Endothelial cell of umbilical vein (primary cell): ENCODE results near the gene FGF6. TPM values are rescaled to one million over a fixed set of nuclear protein-coding genes. Genes with fewer than 3 reads are reported as not detected.

Source experiments
- BruUV-seq: library from RNA; stranded (reverse); fragments of 400-500 nt; replicated peaks from 2 replicates; lab custom pipeline; 2021; lab: Mats Ljungman, UMichigan
- CTCF ChIA-PET: fragments of 300-600, 350-600 bp; sonication (Branson Sonifier 250); formaldehyde crosslinking; loops from one replicate; lab custom pipeline; 2021; ENCODE audit warnings: antibody characterized with exemption, inconsistent platforms; lab: Charles Lee
- POLR2A ChIA-PET: fragments of 300-600, 350-600 bp; sonication (Branson Sonifier 250); formaldehyde crosslinking; loops from one replicate; lab custom pipeline; 2021; ENCODE audit warnings: antibody characterized with exemption, inconsistent platforms; lab: Charles Lee
- DNase-seq: peaks from one replicate; pipeline ENCODE4 v3.0.0-alpha.2; 2011; ENCODE audit warnings: low read depth, low spot score
- FAIRE-seq: peaks from 2 replicates; lab custom pipeline; 2011; peaks lifted over from hg19 to GRCh38; lab: Jason Lieb, UNC
- H2AFZ ChIP-seq: 2 replicates; pipeline ENCODE4 v1.6.0; 2012; ENCODE audit warnings: low read depth, low read length, control low read depth, inconsistent platforms
- H3K27ac ChIP-seq: 2 replicates; pipeline ENCODE4 v1.5.1; 2011; ENCODE audit warnings: low read depth, mild to moderate bottlenecking, control low read depth, low read length, moderate library complexity; ENCODE audit not compliant: insufficient read depth
- H3K27me3 ChIP-seq, 2 experiments: 2 replicates each; pipeline versions ENCODE4 v1.6.0 to v1.6.1; 2011; ENCODE audit warnings: low read length in 2 of 2, mixed read lengths in 1 of 2; ENCODE audit not compliant: control insufficient read depth in 2 of 2, insufficient read depth in 2 of 2
- H3K36me3 ChIP-seq, 2 experiments: 2 replicates in 1 of 2; 3 replicates in 1 of 2; pipeline ENCODE4 v1.5.1; 2011; ENCODE audit warnings: low read length in 2 of 2, mild to moderate bottlenecking in 1 of 2, moderate library complexity in 1 of 2; ENCODE audit not compliant: control insufficient read depth in 2 of 2, insufficient read depth in 2 of 2; ENCODE audit errors: extremely low read depth in 1 of 2
- H3K4me1 ChIP-seq: 3 replicates; pipeline ENCODE4 v1.5.1; 2011; ENCODE audit warnings: mild to moderate bottlenecking, low read length; ENCODE audit not compliant: control insufficient read depth, insufficient read depth; ENCODE audit errors: extremely low read depth
- H3K4me2 ChIP-seq: 2 replicates; pipeline ENCODE4 v1.6.1; 2011; ENCODE audit warnings: low read length, control low read depth, mixed read lengths; ENCODE audit not compliant: insufficient read depth
- H3K4me3 ChIP-seq, 3 experiments: fragments of 200-600 bp in 1 of 3; sonication (generic), shearing (Covaris generic) in 1 of 3; replicated peaks in 1 of 3; 2 replicates each; pipeline ENCODE4 v1.5.1; 2011 to 2016; ENCODE audit warnings: control low read depth in 3 of 3, low read length in 3 of 3, mild to moderate bottlenecking in 2 of 3, inconsistent platforms in 1 of 3, low read depth in 1 of 3, moderate library complexity in 1 of 3; ENCODE audit not compliant: insufficient read depth in 1 of 3
- H3K79me2 ChIP-seq: 2 replicates; pipeline ENCODE4 v1.6.0; 2012; ENCODE audit warnings: low read length, inconsistent platforms; ENCODE audit not compliant: control insufficient read depth, insufficient read depth
- H3K9ac ChIP-seq: replicated peaks from 2 replicates; pipeline ENCODE3; 2011; ENCODE audit warnings: low read length, control low read depth; ENCODE audit not compliant: insufficient read depth; ENCODE audit errors: extremely low read depth
- H3K9me1 ChIP-seq: replicated peaks from 3 replicates; pipeline ENCODE4 v1.6.0; 2011; ENCODE audit warnings: mild to moderate bottlenecking, low read length; ENCODE audit not compliant: control insufficient read depth, insufficient read depth; ENCODE audit errors: extremely low read depth
- H3K9me3 ChIP-seq: replicated peaks from 2 replicates; pipeline ENCODE4 v1.5.1; 2012; ENCODE audit warnings: low read length, inconsistent platforms; ENCODE audit not compliant: control insufficient read depth, insufficient read depth
- H4K20me1 ChIP-seq: replicated peaks from 2 replicates; pipeline ENCODE3; 2011; ENCODE audit warnings: mild to moderate bottlenecking, low read length; ENCODE audit not compliant: control insufficient read depth, insufficient read depth; ENCODE audit errors: extremely low read depth
- EZH2 ChIP-seq: IDR thresholded peaks from 2 replicates; pipeline ENCODE4 v1.6.1; 2012; ENCODE audit warnings: borderline replicate concordance, low read depth, mild to moderate bottlenecking, moderate library complexity, low read length, inconsistent platforms; ENCODE audit not compliant: severe bottlenecking
- FOS ChIP-seq: IDR thresholded peaks from 2 replicates; pipeline ENCODE4 v1.6.1; 2011; ENCODE audit warnings: mild to moderate bottlenecking, low read length, moderate library complexity, borderline replicate concordance; ENCODE audit not compliant: insufficient read depth
- GATA2 ChIP-seq: IDR thresholded peaks from 2 replicates; pipeline ENCODE4 v1.7.0; 2011; ENCODE audit warnings: low read depth, mild to moderate bottlenecking, moderate library complexity, mixed read lengths, low read length; ENCODE audit not compliant: insufficient read length, insufficient read depth
- JUN ChIP-seq: IDR thresholded peaks from 2 replicates; pipeline ENCODE4 v1.6.1; 2011; ENCODE audit warnings: borderline replicate concordance, low read depth; ENCODE audit not compliant: insufficient read length, insufficient read depth
- MYC ChIP-seq: IDR thresholded peaks from one replicate; pipeline ENCODE4 v1.6.1; 2011; ENCODE audit warnings: mild to moderate bottlenecking, low read depth, low read length
- POLR2A ChIP-seq: IDR thresholded peaks from 2 replicates; pipeline ENCODE4 v1.6.1; 2012; ENCODE audit warnings: low read depth, mild to moderate bottlenecking, control low read depth, low read length
- POLR2AphosphoS5 ChIP-seq: IDR thresholded peaks from 2 replicates; pipeline ENCODE4 v1.6.1; 2012; ENCODE audit warnings: low read depth, mild to moderate bottlenecking, control low read depth, low read length, moderate library complexity; ENCODE audit not compliant: insufficient read depth
- dilution Hi-C: fragments of 300-500 bp; cut with MboI; formaldehyde crosslinking; loops from one replicate; pipeline ENCODE4 v1.15.0; 2019; ENCODE audit warnings: low sequenced_read_pairs; ENCODE audit not compliant: extremely low pct_ligation_motif_present
- intact Hi-C: fragments of 100-400 bp; cut with micrococcal nuclease; formaldehyde crosslinking; loops from one replicate; pipeline ENCODE4 v1.10.0; 2022
- polyA plus RNA-seq, 4 experiments: library from polyadenylated mRNA; depleted of rRNA in 3 of 4; stranded (reverse) in 3 of 4; unstranded in 1 of 4; fragments of >200 nt; gene quantifications; 2 replicates each; pipeline versions ENCODE4 v1.2.1 to v1.2.3, GENCODE V29; 2011 to 2012; ENCODE audit warnings: missing spikeins in 1 of 4
- total RNA-seq: library from RNA; stranded (reverse); gene quantifications from 2 replicates; pipeline ENCODE4 v1.2.3, GENCODE V29; 2021
- TF ChIP-seq, protein P1 (sequence below), 2 donors: IDR thresholded peaks; 1 replicate in 1 of 2; 2 replicates in 1 of 2; pipeline ENCODE4 v1.5.1; 2011; ENCODE audit warnings: low read length in 2 of 2, mild to moderate bottlenecking in 2 of 2, moderate library complexity in 2 of 2, control low read depth in 1 of 2, inconsistent platforms in 1 of 2, low read depth in 1 of 2; ENCODE audit not compliant: insufficient read depth in 1 of 2; ENCODE audit errors: extremely low read depth in 1 of 2

The FGF6 gene
- total and polyA plus RNA-seq, 2 donors (not counting 3 experiments of a cell fraction or from before 2014, with no cell fraction given): not detected

DNA sequence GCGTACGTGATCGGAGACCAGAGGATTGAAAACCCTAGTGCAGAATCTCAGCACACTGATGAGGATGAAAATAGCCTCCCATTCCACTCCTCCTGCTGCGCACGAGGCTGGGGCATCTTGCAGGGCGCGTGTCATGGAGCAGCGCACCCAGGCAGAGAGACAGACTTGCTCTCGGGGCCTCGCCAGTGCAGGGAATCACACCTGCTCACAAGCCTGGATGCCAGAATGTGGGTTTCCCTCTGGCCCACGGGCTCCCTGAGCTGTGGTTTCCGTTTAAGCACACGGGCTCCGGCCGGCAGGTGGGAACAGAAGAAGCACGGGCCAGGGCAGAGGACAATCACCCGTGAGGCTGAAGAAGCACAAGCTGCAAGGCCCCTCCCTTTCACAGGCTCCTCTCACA, 2.0 kb downstream of the FGF6 start:
- Histone ChIP-seq H3K4me2 (no peak overlapping the region), H3K4me3 (no peak overlapping the region), H3K9ac (no peak overlapping the region), H3K27me3 (peaks cover 0 to 3% of the 10 kb centered on the region in 2 experiments), H3K9me1 (no peaks in the 10 kb centered on the region), H4K20me1 (no peaks in the 10 kb centered on the region), H3K27ac (no peak overlapping the region), H3K4me1 (no peaks in the 10 kb centered on the region), H3K9me3 (no peaks in the 10 kb centered on the region), H2AFZ (no peak overlapping the region), H3K36me3 (no peaks in the 10 kb centered on the region), H3K79me2 (no peaks in the 10 kb centered on the region)
- intact Hi-C loops: no loop called here
- ChIA-PET POLR2A (no interaction called here), CTCF (interaction anchor here (1.0 kb wide), 1 partner anchor 22 kb away, joined by 4 read pairs; no protein-coding TSS in a partner anchor)
- no TSS peak for BruUV-seq
- dilution Hi-C loops: no loop called here
- DNase-seq (no peak), FAIRE-seq (no peak)
- TF ChIP-seq GATA2: no peak
- TF ChIP-seq JUN: no peak
- TF ChIP-seq POLR2AphosphoS5: no peak
- TF ChIP-seq, protein P1, sequence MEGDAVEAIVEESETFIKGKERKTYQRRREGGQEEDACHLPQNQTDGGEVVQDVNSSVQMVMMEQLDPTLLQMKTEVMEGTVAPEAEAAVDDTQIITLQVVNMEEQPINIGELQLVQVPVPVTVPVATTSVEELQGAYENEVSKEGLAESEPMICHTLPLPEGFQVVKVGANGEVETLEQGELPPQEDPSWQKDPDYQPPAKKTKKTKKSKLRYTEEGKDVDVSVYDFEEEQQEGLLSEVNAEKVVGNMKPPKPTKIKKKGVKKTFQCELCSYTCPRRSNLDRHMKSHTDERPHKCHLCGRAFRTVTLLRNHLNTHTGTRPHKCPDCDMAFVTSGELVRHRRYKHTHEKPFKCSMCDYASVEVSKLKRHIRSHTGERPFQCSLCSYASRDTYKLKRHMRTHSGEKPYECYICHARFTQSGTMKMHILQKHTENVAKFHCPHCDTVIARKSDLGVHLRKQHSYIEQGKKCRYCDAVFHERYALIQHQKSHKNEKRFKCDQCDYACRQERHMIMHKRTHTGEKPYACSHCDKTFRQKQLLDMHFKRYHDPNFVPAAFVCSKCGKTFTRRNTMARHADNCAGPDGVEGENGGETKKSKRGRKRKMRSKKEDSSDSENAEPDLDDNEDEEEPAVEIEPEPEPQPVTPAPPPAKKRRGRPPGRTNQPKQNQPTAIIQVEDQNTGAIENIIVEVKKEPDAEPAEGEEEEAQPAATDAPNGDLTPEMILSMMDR (IDR thresholded peaks at IDR 0.05; ENCODE audit: extremely low read depth in 1 of 2, insufficient read depth in 1 of 2, low read depth in 1 of 2, low read length in 2 of 2): no peak
- no peak for TF ChIP-seq MYC
- no peak for TF ChIP-seq FOS
- TF ChIP-seq EZH2: no peak
- TF ChIP-seq POLR2A: no peak
